A673 (cell line): ENCODE measurements around the gene AMMECR1. TPM values are rescaled to one million over a fixed set of nuclear protein-coding genes. Genes with fewer than 3 reads are reported as not detected.
A peak's percentile ranks its signal among the peaks of the same experiment; 100 is the strongest.

ENCODE experiments used
- Bru-seq: library from RNA; stranded (reverse); fragments of 400-500 nt; gene quantifications from one replicate; lab custom pipeline; 2021; lab: Mats Ljungman, UMichigan
- BruChase-seq, 2 experiments: library from RNA; stranded (reverse); fragments of 400-500 nt; gene quantifications; one replicate each; lab custom pipeline; 2021; lab: Mats Ljungman, UMichigan
- BruUV-seq: library from RNA; stranded (reverse); fragments of 400-500 nt; replicated peaks from 2 replicates; lab custom pipeline; 2021; lab: Mats Ljungman, UMichigan
- CTCF ChIA-PET: fragments of 300-600 bp; sonication (Branson Sonifier 250); formaldehyde crosslinking; loops from one replicate; lab custom pipeline; 2022; ENCODE audit warnings: antibody characterized with exemption; lab: Charles Lee
- POLR2A ChIA-PET: fragments of 300-600 bp; sonication (Branson Sonifier 250); formaldehyde crosslinking; loops from one replicate; lab custom pipeline; 2022; ENCODE audit warnings: antibody characterized with exemption; ENCODE audit not compliant: low non-redundant PET; lab: Charles Lee
- DNase-seq: peaks from one replicate; pipeline ENCODE4 v3.0.0-alpha.2; 2015; ENCODE audit warnings: low spot score
- H3K27ac ChIP-seq: fragments of 200-600 bp; sonication (generic); 2 replicates; pipeline ENCODE4 v1.5.1; 2016; ENCODE audit warnings: mixed run types, low read depth, mild to moderate bottlenecking, mixed read lengths, antibody characterized with exemption, low read length; ENCODE audit not compliant: poor library complexity, severe bottlenecking
- H3K27me3 ChIP-seq: fragments of 200-600 bp; sonication (generic); replicated peaks from 2 replicates; pipeline ENCODE4 v1.6.1; 2017; ENCODE audit warnings: mixed run types, low read depth, mild to moderate bottlenecking, mixed read lengths, antibody characterized with exemption, low read length; ENCODE audit not compliant: insufficient read depth, poor library complexity
- H3K36me3 ChIP-seq: fragments of 200-600 bp; sonication (generic); 2 replicates; pipeline ENCODE4 v1.6.1; 2016; ENCODE audit warnings: mixed run types, mild to moderate bottlenecking, mixed read lengths, antibody characterized with exemption, low read length; ENCODE audit not compliant: insufficient read depth, poor library complexity, severe bottlenecking
- H3K4me1 ChIP-seq: fragments of 200-600 bp; sonication (generic); 2 replicates; pipeline ENCODE4 v1.6.1; 2017; ENCODE audit warnings: mixed run types, mild to moderate bottlenecking, mixed read lengths, antibody characterized with exemption, low read length; ENCODE audit not compliant: insufficient read depth, poor library complexity, severe bottlenecking
- H3K4me3 ChIP-seq: fragments of 200-600 bp; sonication (generic); 2 replicates; pipeline ENCODE4 v1.5.1; 2016; ENCODE audit warnings: low read depth, mixed run types, mild to moderate bottlenecking, mixed read lengths, low read length; ENCODE audit not compliant: poor library complexity, severe bottlenecking
- H3K9me3 ChIP-seq: fragments of 200-600 bp; sonication (generic); 2 replicates; pipeline ENCODE4 v1.6.1; 2016; ENCODE audit warnings: mixed run types, low read depth, mild to moderate bottlenecking, mixed read lengths, antibody characterized with exemption, low read length; ENCODE audit not compliant: poor library complexity, severe bottlenecking
- EZH2 ChIP-seq: fragments of 200-600 bp; sonication (generic); IDR thresholded peaks from 2 replicates; pipeline ENCODE4 v1.6.1; 2017; ENCODE audit warnings: borderline replicate concordance, low read depth, mild to moderate bottlenecking, mixed read lengths, antibody characterized with exemption, low read length; ENCODE audit not compliant: poor library complexity, severe bottlenecking
- intact Hi-C: fragments of 100-400 bp; cut with micrococcal nuclease; formaldehyde crosslinking; loops from one replicate; pipeline ENCODE4 v1.10.0; 2022; ENCODE audit not compliant: unreplicated experiment
- long read RNA-seq: library from polyadenylated mRNA; stranded (forward); transcript quantifications from one replicate; pipeline ENCODE4 v2.0.0, GENCODE V29; 2022
- total RNA-seq: library from RNA; stranded (reverse); gene quantifications from 2 replicates; pipeline ENCODE4 v1.2.3, GENCODE V29; 2021
- TF ChIP-seq, protein P1 (sequence below): fragments of 300-800, 200-600 bp; sonication (generic); conservative IDR thresholded peaks from 2 replicates; pipeline ENCODE4 v1.5.1; 2017; ENCODE audit warnings: low read depth, mild to moderate bottlenecking, antibody characterized with exemption, low read length, moderate library complexity, mixed read lengths

The AMMECR1 gene
- total RNA-seq (11.6 and 13.0 TPM in 2 replicates), Bru-seq, nascent RNA (percentile 58 among the genes with signal in this experiment), BruChase-seq, experiment 1, labeled RNA remaining after a 2-hour chase (percentile 54 among the genes with signal in this experiment), BruChase-seq, experiment 2, labeled RNA remaining after a 6-hour chase (percentile 53 among the genes with signal in this experiment)
- long read RNA-seq, full-length matches to known transcripts = 17 of 20 reads
- long read RNA-seq, partial matches to known transcripts = 2 of 20 reads
- long read RNA-seq, other reads (novel, unspliced or antisense) = 1 of 20 reads

- no TSS peak for BruUV-seq
- no peaks in the 10 kb centered on the region for H3K4me1 ChIP-seq
- peak within 1 kb of the TSS; percentile 67 for H3K4me3 ChIP-seq
- H3K36me3 ChIP-seq = no peaks in the 10 kb centered on the region
- CTCF ChIA-PET = no interaction called here
- POLR2A ChIA-PET = no interaction called here
- peak; percentile 87 for DNase-seq
- no peak for TF ChIP-seq EZH2
- TF ChIP-seq, protein P1, sequence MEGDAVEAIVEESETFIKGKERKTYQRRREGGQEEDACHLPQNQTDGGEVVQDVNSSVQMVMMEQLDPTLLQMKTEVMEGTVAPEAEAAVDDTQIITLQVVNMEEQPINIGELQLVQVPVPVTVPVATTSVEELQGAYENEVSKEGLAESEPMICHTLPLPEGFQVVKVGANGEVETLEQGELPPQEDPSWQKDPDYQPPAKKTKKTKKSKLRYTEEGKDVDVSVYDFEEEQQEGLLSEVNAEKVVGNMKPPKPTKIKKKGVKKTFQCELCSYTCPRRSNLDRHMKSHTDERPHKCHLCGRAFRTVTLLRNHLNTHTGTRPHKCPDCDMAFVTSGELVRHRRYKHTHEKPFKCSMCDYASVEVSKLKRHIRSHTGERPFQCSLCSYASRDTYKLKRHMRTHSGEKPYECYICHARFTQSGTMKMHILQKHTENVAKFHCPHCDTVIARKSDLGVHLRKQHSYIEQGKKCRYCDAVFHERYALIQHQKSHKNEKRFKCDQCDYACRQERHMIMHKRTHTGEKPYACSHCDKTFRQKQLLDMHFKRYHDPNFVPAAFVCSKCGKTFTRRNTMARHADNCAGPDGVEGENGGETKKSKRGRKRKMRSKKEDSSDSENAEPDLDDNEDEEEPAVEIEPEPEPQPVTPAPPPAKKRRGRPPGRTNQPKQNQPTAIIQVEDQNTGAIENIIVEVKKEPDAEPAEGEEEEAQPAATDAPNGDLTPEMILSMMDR = no peak
- no peaks in the 10 kb centered on the region for H3K9me3 ChIP-seq
- intact Hi-C loops = loop anchor here (5.0 kb wide), 2 partner anchors 96 to 156 kb away; no protein-coding TSS in a partner anchor
- no peaks in the 10 kb centered on the region for H3K27me3 ChIP-seq
- H3K27ac ChIP-seq = peak within 1 kb of the TSS; percentile 78
Measured at GRCh38 chrX:110317820-110318663, at the start of gene AMMECR1. TSS of gene AMMECR1 (minus strand) at chrX:110318085. CDS start at chrX:110318071, 14 bp downstream.

- H3K36me3 ChIP-seq = no peaks in the 10 kb centered on the region
- BruUV-seq = no TSS peak
- ChIA-PET CTCF (no interaction called here), POLR2A (no interaction called here)
- DNase-seq = no peak
- H3K27me3 ChIP-seq = peaks cover 17% of the 10 kb centered on the region
- H3K27ac ChIP-seq = no peak overlapping the region
- no peaks in the 10 kb centered on the region for H3K4me1 ChIP-seq
- intact Hi-C loops = no loop called here
- H3K4me3 ChIP-seq = no peak overlapping the region
- no peaks in the 10 kb centered on the region for H3K9me3 ChIP-seq
- TF ChIP-seq, protein P1 = no peak
- no peak for TF ChIP-seq EZH2
Measured at GRCh38 chrX:110363244-110363643, 45.4 kb upstream of the AMMECR1 start.

GRCh38 chrX:110359273-110359672 is 41.4 kb upstream of the AMMECR1 start:
- H3K4me3 ChIP-seq = no peak overlapping the region
- BruUV-seq = no TSS peak
- no peaks in the 10 kb centered on the region for H3K36me3 ChIP-seq
- POLR2A ChIA-PET = no interaction called here
- no peaks in the 10 kb centered on the region for H3K9me3 ChIP-seq
- CTCF ChIA-PET = no interaction called here
- DNase-seq = no peak
- H3K27ac ChIP-seq = no peak overlapping the region
- intact Hi-C loops = no loop called here
- TF ChIP-seq EZH2 = no peak
- TF ChIP-seq, protein P1 = no peak
- H3K27me3 ChIP-seq = peaks cover 9% of the 10 kb centered on the region
- H3K4me1 ChIP-seq = no peaks in the 10 kb centered on the region
